ENCODE results near the gene NISCH. TPM values are rescaled to one million over a fixed set of nuclear protein-coding genes. Genes with fewer than 3 reads are reported as not detected.

Gene NISCH
- total RNA-seq, 4 donors from 2014 or later = 65.7 to 150 (median 128) TPM

DNA sequence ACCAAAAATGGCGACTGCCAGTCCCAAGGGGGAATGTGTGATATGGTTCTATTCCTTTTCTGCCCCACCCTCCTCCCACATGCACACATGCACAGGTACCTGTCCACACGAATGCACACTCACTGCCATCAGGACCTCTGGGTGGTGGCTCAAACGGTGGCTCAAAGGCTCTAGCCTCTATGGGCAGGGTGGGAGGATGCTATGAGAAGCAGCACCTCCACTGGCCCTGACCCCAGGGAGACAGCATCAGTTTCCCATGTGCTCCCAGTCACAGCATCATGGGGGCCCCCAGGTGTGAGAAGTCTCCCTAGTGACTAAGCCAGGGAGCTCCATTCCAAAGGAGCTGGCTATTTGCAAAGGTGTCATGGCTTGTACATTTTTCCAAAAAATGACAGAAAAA, 26.4 kb upstream of the NISCH start:
- no peaks in the 10 kb centered on the region for H3K9me3 ChIP-seq
- peaks cover 0 to 21% (median 0%) of the 10 kb centered on the region in 4 donors for H3K4me1 ChIP-seq
- TF ChIP-seq CTCF (IDR thresholded peaks at IDR 0.05) (no peak), POLR2A (IDR thresholded peaks at IDR 0.05) (no peak)
- H3K36me3 ChIP-seq = no peaks in the 10 kb centered on the region
- peak overlapping the region in 1 of 4 donors; percentile 79 for H3K27ac ChIP-seq
- peak in 1 of 3 donors; percentile 34 for DNase-seq
- H3K4me3 ChIP-seq = no peak overlapping the region
- H3K27me3 ChIP-seq = no peaks in the 10 kb centered on the region

GRCh38 chr3:52429779-52430415, 25.5 kb upstream of the NISCH start:
- no peaks in the 10 kb centered on the region for H3K36me3 ChIP-seq
- no peaks in the 10 kb centered on the region for H3K27me3 ChIP-seq
- peak in 2 of 3 donors; percentile 75 to 80 for DNase-seq
- no peaks in the 10 kb centered on the region for H3K9me3 ChIP-seq
- no peak overlapping the region for H3K4me3 ChIP-seq
- H3K4me1 ChIP-seq = peaks cover 0 to 21% (median 0%) of the 10 kb centered on the region in 4 donors
- H3K27ac ChIP-seq = peak overlapping the region in 3 of 4 donors; percentile 42 to 79 (median 67)
- TF ChIP-seq CTCF (IDR thresholded peaks at IDR 0.05) (no peak), POLR2A (IDR thresholded peaks at IDR 0.05) (no peak)

GRCh38 chr3:52430416-52430810, 25.0 kb upstream of the NISCH start:
- Histone ChIP-seq H3K9me3 (no peaks in the 10 kb centered on the region), H3K4me1 (peaks cover 0 to 21% (median 0%) of the 10 kb centered on the region in 4 donors), H3K27me3 (no peaks in the 10 kb centered on the region), H3K27ac (peak overlapping the region in 3 of 4 donors; percentile 42 to 79 (median 67)), H3K36me3 (no peaks in the 10 kb centered on the region), H3K4me3 (no peak overlapping the region)
- peak in 1 of 3 donors; percentile 66 for DNase-seq
- no peak for TF ChIP-seq POLR2A (IDR thresholded peaks at IDR 0.05)
- no peak for TF ChIP-seq CTCF (IDR thresholded peaks at IDR 0.05)

DNA sequence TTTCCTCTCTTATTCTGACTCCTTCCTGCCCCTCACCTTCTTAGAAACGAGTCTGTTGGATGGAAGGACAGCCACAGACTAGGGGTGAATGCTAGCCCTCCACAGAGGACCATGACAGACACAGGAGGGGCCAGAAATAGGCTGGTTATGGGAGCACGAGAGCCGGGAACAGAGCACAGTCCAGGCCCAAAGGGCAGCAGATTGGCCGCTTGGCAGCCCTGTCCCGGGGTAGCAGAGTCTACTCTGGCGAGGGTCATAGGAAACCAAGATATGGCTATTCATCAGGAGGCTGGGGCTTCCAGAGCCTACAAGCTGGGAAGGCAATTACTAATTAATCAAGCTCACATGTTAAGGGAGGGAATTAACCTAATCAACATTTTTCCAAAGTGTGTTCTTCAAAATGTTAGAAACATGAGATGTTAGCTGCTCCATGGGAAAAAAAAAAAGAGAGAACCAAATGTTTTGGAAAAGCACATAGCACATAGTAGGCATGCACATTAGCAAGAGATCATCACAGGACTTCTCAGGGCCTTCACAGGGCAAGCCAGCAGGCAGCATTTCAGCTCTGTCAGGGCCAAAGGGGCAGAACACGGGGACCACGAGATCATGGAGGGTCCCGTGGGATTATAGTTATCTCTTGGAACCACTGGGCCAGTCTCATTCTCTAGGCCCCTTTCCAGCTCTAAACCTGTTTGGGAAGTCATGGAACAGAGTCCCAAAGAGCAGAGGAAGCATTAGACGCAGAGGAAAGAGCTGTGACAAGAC, 23.8 kb upstream of the NISCH start:
- no peak for TF ChIP-seq POLR2A (IDR thresholded peaks at IDR 0.05)
- TF ChIP-seq CTCF (IDR thresholded peaks at IDR 0.05) = no peak
- H3K27me3 ChIP-seq = no peaks in the 10 kb centered on the region
- H3K36me3 ChIP-seq = no peaks in the 10 kb centered on the region
- no peak overlapping the region for H3K4me3 ChIP-seq
- H3K27ac ChIP-seq = peak overlapping the region in 2 of 4 donors; percentile 67 to 79
- H3K9me3 ChIP-seq = no peaks in the 10 kb centered on the region
- peak in 1 of 3 donors; percentile 45 for DNase-seq
- H3K4me1 ChIP-seq = peaks cover 0 to 21% (median 0%) of the 10 kb centered on the region in 4 donors

DNA sequence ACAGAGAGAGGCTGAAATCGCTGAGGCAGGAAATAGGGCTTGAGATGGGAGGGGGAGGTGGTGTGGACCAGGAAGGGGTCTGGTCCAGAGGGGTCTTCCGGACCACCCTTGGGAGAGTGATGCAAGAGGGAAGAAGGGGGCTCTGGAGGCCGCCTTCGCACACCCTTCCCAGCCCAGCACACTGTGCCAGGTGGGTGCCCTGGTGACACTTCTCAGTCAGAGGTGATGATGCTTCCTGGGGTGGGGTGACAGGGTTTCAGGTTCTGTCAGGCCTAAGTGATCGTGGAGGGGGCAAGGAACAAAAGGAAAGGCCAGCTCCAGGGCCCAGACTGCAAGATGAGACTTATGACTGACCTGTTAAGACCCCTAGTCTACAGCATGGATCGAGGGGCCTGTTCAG, 23.2 kb upstream of the NISCH start:
- H3K4me3 ChIP-seq = no peak overlapping the region
- no peaks in the 10 kb centered on the region for H3K9me3 ChIP-seq
- no peak for TF ChIP-seq CTCF (IDR thresholded peaks at IDR 0.05)
- no peak for TF ChIP-seq POLR2A (IDR thresholded peaks at IDR 0.05)
- H3K36me3 ChIP-seq = no peaks in the 10 kb centered on the region
- peak in 1 of 3 donors; percentile 24 for DNase-seq
- H3K4me1 ChIP-seq = peaks cover 0 to 21% (median 0%) of the 10 kb centered on the region in 4 donors
- no peaks in the 10 kb centered on the region for H3K27me3 ChIP-seq
- H3K27ac ChIP-seq = no peak overlapping the region
